T-cell (primary cell): ENCODE measurements around the gene SERTAD1. TPM values are rescaled to one million over a fixed set of nuclear protein-coding genes. Genes with fewer than 3 reads are reported as not detected.

Experiments
- ATAC-seq, 4 experiments: fragments of 200-7000 bp in 3 of 4; fragments of 150-1000 bp in 1 of 4; cut with Tn5 transposase; replicated peaks in 1 of 4; 1 replicate in 3 of 4; 2 replicates in 1 of 4; pipeline ENCODE4 v1.10.0; 2021; ENCODE audit warnings: moderate library complexity in 3 of 4, mild to moderate bottlenecking in 2 of 4, moderate number of reproducible peaks in 1 of 4
- CTCF ChIA-PET, 2 donors: fragments of 300-600 bp; sonication (Branson Sonifier 250); formaldehyde crosslinking; loops; one replicate each; lab custom pipeline; 2022; ENCODE audit warnings: antibody characterized with exemption in 2 of 2; lab: Charles Lee
- POLR2A ChIA-PET, 2 donors: fragments of 300-600 bp; sonication (Branson Sonifier 250); formaldehyde crosslinking; loops; one replicate each; lab custom pipeline; 2022; ENCODE audit warnings: antibody characterized with exemption in 2 of 2; lab: Charles Lee
- DNase-seq, 35 experiments: peaks; one replicate each; pipeline versions ENCODE4 v3.0.0 to v3.0.0-alpha.2; 2013 to 2023
- H3K27ac ChIP-seq: one replicate; pipeline ENCODE4 v1.5.1; 2013; ENCODE audit warnings: low read length
- H3K27me3 ChIP-seq, 2 experiments: replicated peaks in 1 of 2; 1 replicate in 1 of 2; 2 replicates in 1 of 2; pipeline versions ENCODE4 v1.6.1 to v1.7.0; 2013; ENCODE audit warnings: low read length in 1 of 2, mixed read lengths in 1 of 2; ENCODE audit not compliant: control insufficient read depth in 2 of 2, insufficient read depth in 2 of 2; ENCODE audit errors: extremely low read depth in 1 of 2
- H3K36me3 ChIP-seq, 2 donors: 1 replicate in 1 of 2; 2 replicates in 1 of 2; pipeline versions ENCODE4 v1.6.1 to v1.7.0; 2013; ENCODE audit warnings: low read length in 1 of 2; ENCODE audit not compliant: control insufficient read depth in 2 of 2, insufficient read depth in 1 of 2; ENCODE audit errors: extremely low read depth in 1 of 2
- H3K4me1 ChIP-seq, 2 experiments: 1 replicate in 1 of 2; 2 replicates in 1 of 2; pipeline versions ENCODE4 v1.6.1 to v1.7.0; 2013; ENCODE audit warnings: low read length in 2 of 2, mixed read lengths in 1 of 2; ENCODE audit not compliant: insufficient read depth in 2 of 2, control insufficient read depth in 1 of 2; ENCODE audit errors: extremely low read depth in 1 of 2
- H3K4me3 ChIP-seq, 2 donors: 1 replicate in 1 of 2; 2 replicates in 1 of 2; pipeline versions ENCODE4 v1.5.1 to v1.7.0; 2013; ENCODE audit warnings: mild to moderate bottlenecking in 2 of 2, low read length in 1 of 2, moderate library complexity in 1 of 2; ENCODE audit not compliant: control insufficient read depth in 1 of 2; ENCODE audit errors: extremely low read depth in 1 of 2
- H3K9me3 ChIP-seq: 2 replicates; pipeline ENCODE4 v1.7.0; 2013
- H3K27ac Mint-ChIP-seq, 2 donors: one replicate each; pipeline ENCODE4 v1.8.0; 2020 to 2021; ENCODE audit warnings: mild to moderate bottlenecking in 2 of 2, mixed read lengths in 2 of 2
- H3K27me3 Mint-ChIP-seq, 2 donors: one replicate each; pipeline ENCODE4 v1.8.0; 2021 to 2022; ENCODE audit warnings: mixed read lengths in 2 of 2
- H3K36me3 Mint-ChIP-seq: one replicate; pipeline ENCODE4 v1.8.0; 2021; ENCODE audit warnings: mixed read lengths
- H3K4me1 Mint-ChIP-seq, 3 donors: one replicate each; pipeline ENCODE4 v1.8.0; 2020 to 2022; ENCODE audit warnings: mixed read lengths in 3 of 3, mild to moderate bottlenecking in 1 of 3
- H3K4me3 Mint-ChIP-seq, 3 donors: one replicate each; pipeline ENCODE4 v1.8.0; 2020 to 2022; ENCODE audit warnings: mild to moderate bottlenecking in 3 of 3, mixed read lengths in 3 of 3, moderate library complexity in 3 of 3
- H3K9me3 Mint-ChIP-seq, 3 donors: one replicate each; pipeline ENCODE4 v1.8.0; 2020 to 2022; ENCODE audit warnings: mixed read lengths in 3 of 3
- WGBS: methylation state at CpG from one replicate; pipeline ENCODE4 v1.1.5; 2013; ENCODE audit warnings: missing lambda C conversion rate; ENCODE audit not compliant: insufficient coverage; 5-methylcytosine and 5-hydroxymethylcytosine counted together
- total RNA-seq, 35 experiments: library from RNA in 6 of 35; stranded (reverse) in 6 of 35; fragments of 120-200 nt in 1 of 35; gene quantifications; one replicate each; pipeline versions ENCODE4 v1.2.1 to v1.2.4 and lab custom pipeline; 2013 to 2026

Gene SERTAD1
- total RNA-seq, 5 donors from 2014 or later (not counting 1 experiment from before 2014, with no cell fraction given): 10.9 to 25.4 (median 13.3) TPM

- H3K27me3 Mint-ChIP-seq: peaks cover 9 to 21% of the 10 kb centered on the region in 2 donors
- peak within 1 kb of the TSS; percentile 76 to 92 (median 83) for H3K4me3 Mint-ChIP-seq
- ATAC-seq: no peak
These were observed 41.4 kb upstream of the SERTAD1 start, which contains the start of gene SPTBN4 for GRCh38 chr19:40466985-40467734. Gene SPTBN4, plus strand, starts transcription at chr19:40467001. Its CDS starts 5,621 bp downstream, at chr19:40472622.

GRCh38 chr19:40466219-40466984 is 40.6 kb upstream of the SERTAD1 start:
- ChIA-PET POLR2A (interaction anchor here in 1 of 2 donors (0.6 to 1.8 kb wide), 5 partner anchors 23 to 655 kb away, joined by 3 to 9 read pairs (median 3); partner anchors contain the start of gene SERTAD1), CTCF (interaction anchor here (0.5 to 1.7 kb wide), 8 partner anchors 24 to 312 kb away, joined by 3 to 18 read pairs (median 4); partner anchors contain the start of genes C19orf47 (in 1 of the 2), PLD3 (in 1 of the 2), RAB4B (in 1 of the 2) and SERTAD1 (in 1 of the 2))
- H3K9me3 ChIP-seq: no peaks in the 10 kb centered on the region
- DNase-seq (peak in 32 of 35 experiments; percentile 20 to 91 (median 78)), ATAC-seq (peak; percentile 36 to 59 (median 46))
- peak overlapping the region; percentile 23 to 68 for H3K27ac Mint-ChIP-seq
- no peaks in the 10 kb centered on the region for H3K36me3 Mint-ChIP-seq
- peaks cover 3 to 24% of the 10 kb centered on the region in 2 experiments for H3K27me3 ChIP-seq
- peak overlapping the region; percentile 76 to 92 (median 83) for H3K4me3 Mint-ChIP-seq
- peaks cover 9 to 21% of the 10 kb centered on the region in 2 donors for H3K27me3 Mint-ChIP-seq
- H3K9me3 Mint-ChIP-seq: no peaks in the 10 kb centered on the region
- H3K36me3 ChIP-seq: no peaks in the 10 kb centered on the region
- 7% methylated on average over 46 of the region's 48 CpGs for WGBS
- peak overlapping the region; percentile 62 to 73 for H3K4me3 ChIP-seq
- peaks cover 24 to 32% (median 24%) of the 10 kb centered on the region in 3 donors for H3K4me1 Mint-ChIP-seq
- peaks cover 11 to 32% of the 10 kb centered on the region in 2 experiments for H3K4me1 ChIP-seq
- peak overlapping the region; percentile 81 for H3K27ac ChIP-seq

More at GRCh38 chr19:40466985-40467734, 41.4 kb upstream of the SERTAD1 start, which contains the start of gene SPTBN4:
- POLR2A ChIA-PET: interaction anchor here (0.5 to 1.8 kb wide), 3 partner anchors 24 to 654 kb away, joined by 4 to 9 read pairs (median 4); no protein-coding TSS in a partner anchor
- Mint-ChIP-seq H3K27ac (peak within 1 kb of the TSS; percentile 23 to 68), H3K36me3 (no peaks in the 10 kb centered on the region), H3K9me3 (no peaks in the 10 kb centered on the region), H3K4me1 (peaks cover 24 to 28% (median 24%) of the 10 kb centered on the region in 3 donors)
- peak in 4 of 35 experiments; percentile 7 to 16 (median 12) for DNase-seq
- peaks cover 11 to 32% of the 10 kb centered on the region in 2 experiments for H3K4me1 ChIP-seq
- no peaks in the 10 kb centered on the region for H3K9me3 ChIP-seq
- WGBS: 2% methylated on average over 56 of the region's 87 CpGs
- H3K36me3 ChIP-seq: no peaks in the 10 kb centered on the region
- CTCF ChIA-PET: interaction anchor here (0.7 to 1.7 kb wide), 3 partner anchors 42 to 967 kb away, joined by 3 to 6 read pairs (median 3); no protein-coding TSS in a partner anchor
- peaks cover 3 to 24% of the 10 kb centered on the region in 2 experiments for H3K27me3 ChIP-seq
- H3K4me3 ChIP-seq: peak within 1 kb of the TSS; percentile 62 to 73
- H3K27ac ChIP-seq: peak within 1 kb of the TSS; percentile 81

GRCh38 chr19:40465557-40466218 is 39.9 kb upstream of the SERTAD1 start, which contains the start of gene BLVRB:
Gene BLVRB, minus strand, starts transcription at chr19:40465745. Its CDS starts 57 bp downstream, at chr19:40465688.
- Histone ChIP-seq H3K27ac (peak within 1 kb of the TSS; percentile 81), H3K4me3 (peak within 1 kb of the TSS; percentile 62 to 73), H3K27me3 (peaks cover 3 to 24% of the 10 kb centered on the region in 2 experiments), H3K9me3 (no peaks in the 10 kb centered on the region), H3K36me3 (no peaks in the 10 kb centered on the region), H3K4me1 (peaks cover 11 to 32% of the 10 kb centered on the region in 2 experiments)
- CTCF ChIA-PET: interaction anchor here (0.5 to 1.7 kb wide), 10 partner anchors 23 to 1066 kb away, joined by 3 to 18 read pairs (median 4); partner anchors contain the start of genes C19orf47 (in 1 of the 2), PLD3 (in 1 of the 2), RAB4B (in 1 of the 2) and SERTAD1 (in 1 of the 2)
- peaks cover 24 to 34% (median 24%) of the 10 kb centered on the region in 3 donors for H3K4me1 Mint-ChIP-seq
- H3K27me3 Mint-ChIP-seq: peaks cover 5 to 18% of the 10 kb centered on the region in 2 donors
- H3K27ac Mint-ChIP-seq: peak within 1 kb of the TSS; percentile 68 to 69
- POLR2A ChIA-PET: interaction anchor here (0.5 to 1.8 kb wide), 6 partner anchors 23 to 898 kb away, joined by 3 to 9 read pairs (median 3); partner anchors contain the start of genes B9D2 (in 1 of the 2) and SERTAD1 (in 1 of the 2)
- DNase-seq (peak; percentile 97 to 100 (median 99)), ATAC-seq (peak; percentile 85 to 94 (median 92))
- H3K36me3 Mint-ChIP-seq: no peaks in the 10 kb centered on the region
- peak within 1 kb of the TSS; percentile 76 to 92 (median 83) for H3K4me3 Mint-ChIP-seq
- no peaks in the 10 kb centered on the region for H3K9me3 Mint-ChIP-seq
- 0% methylated on average over 50 of the region's 54 CpGs for WGBS

GRCh38 chr19:40465025-40465556 is 39.3 kb upstream of the SERTAD1 start:
- peaks cover 11 to 32% of the 10 kb centered on the region in 2 experiments for H3K4me1 ChIP-seq
- no peaks in the 10 kb centered on the region for H3K9me3 Mint-ChIP-seq
- ATAC-seq (no peak), DNase-seq (peak in 18 of 35 experiments; percentile 8 to 70 (median 32))
- CTCF ChIA-PET: interaction anchor here (0.9 to 1.7 kb wide), 8 partner anchors 22 to 1066 kb away, joined by 3 to 18 read pairs (median 5); partner anchors contain the start of genes C19orf47 (in 1 of the 2), PLD3 (in 1 of the 2) and SERTAD1 (in 1 of the 2)
- peaks cover 3 to 24% of the 10 kb centered on the region in 2 experiments for H3K27me3 ChIP-seq
- peak overlapping the region; percentile 81 for H3K27ac ChIP-seq
- no peaks in the 10 kb centered on the region for H3K36me3 Mint-ChIP-seq
- H3K27ac Mint-ChIP-seq: peak overlapping the region; percentile 68 to 69
- H3K9me3 ChIP-seq: no peaks in the 10 kb centered on the region
- peaks cover 24 to 34% (median 24%) of the 10 kb centered on the region in 3 donors for H3K4me1 Mint-ChIP-seq
- peak overlapping the region; percentile 76 to 92 (median 83) for H3K4me3 Mint-ChIP-seq
- WGBS: 9% methylated on average over 10 of the region's 11 CpGs
- H3K36me3 ChIP-seq: no peaks in the 10 kb centered on the region
- peaks cover 5 to 16% of the 10 kb centered on the region in 2 donors for H3K27me3 Mint-ChIP-seq
- H3K4me3 ChIP-seq: peak overlapping the region; percentile 56 to 73
- POLR2A ChIA-PET: interaction anchor here in 1 of 2 donors (0.8 to 1.8 kb wide), 2 partner anchors 22 to 899 kb away, joined by 4 to 9 read pairs; partner anchors contain the start of gene B9D2
